Stomach (tissue), 9 donors: ENCODE results near the gene GRIN2C. TPM values are rescaled to one million over a fixed set of nuclear protein-coding genes. Genes with fewer than 3 reads are reported as not detected.

ENCODE experiments used
- DNase-seq, 2 donors: peaks; one replicate each; pipeline versions ENCODE4 v3.0.0 to v3.0.0-alpha.2; 2013 to 2019
- H3K27ac ChIP-seq, 5 donors: fragments of 200-600 bp in 4 of 5; sonication (generic) in 4 of 5; one replicate each; pipeline ENCODE4 v1.5.1; 2013 to 2019; ENCODE audit warnings: mild to moderate bottlenecking in 1 of 5, moderate library complexity in 1 of 5
- H3K27me3 ChIP-seq, 3 donors: fragments of 200-600 bp; sonication (generic); one replicate each; pipeline ENCODE4 v1.5.1; 2017 to 2019; ENCODE audit warnings: mixed run types in 1 of 3
- H3K36me3 ChIP-seq, 4 donors: fragments of 200-600 bp; sonication (generic); 1 replicate in 3 of 4; 2 replicates in 1 of 4; pipeline ENCODE4 v1.5.1; 2016 to 2019
- H3K4me1 ChIP-seq, 4 donors: fragments of 200-600 bp; sonication (generic); one replicate each; pipeline ENCODE4 v1.5.1; 2016 to 2019
- H3K4me3 ChIP-seq, 4 donors: fragments of 200-600 bp; sonication (generic) in 3 of 4; one replicate each; pipeline ENCODE4 v1.5.1; 2016 to 2019; ENCODE audit warnings: mild to moderate bottlenecking in 1 of 4
- H3K9me3 ChIP-seq, 4 donors: fragments of 200-600 bp; sonication (generic); one replicate each; pipeline ENCODE4 v1.5.1; 2016 to 2019
- EP300 ChIP-seq: sonication (generic); formaldehyde crosslinking; IDR thresholded peaks from one replicate; pipeline ENCODE4 v1.6.1; 2017; ENCODE audit warnings: antibody characterized with exemption
- POLR2A ChIP-seq, 4 donors: fragments of 450-650 bp; IDR thresholded peaks; one replicate each; pipeline ENCODE4 v1.6.1; 2016; ENCODE audit warnings: antibody characterized with exemption in 4 of 4, control low read depth in 2 of 4, mild to moderate bottlenecking in 1 of 4, moderate library complexity in 1 of 4
- POLR2AphosphoS5 ChIP-seq, 3 donors: sonication (generic); formaldehyde crosslinking; IDR thresholded peaks; one replicate each; pipeline ENCODE4 v1.6.1; 2016; ENCODE audit warnings: antibody characterized with exemption in 3 of 3
- WGBS, 5 donors: extraction: QIAGEN DNeasy Blood & Tissue Kit in 3 of 5; methylation state at CpG; one replicate each; pipeline versions ENCODE4 v1.1.5 to v1.1.7; 2013 to 2018; 5-methylcytosine and 5-hydroxymethylcytosine counted together
- intact Hi-C: fragments of 100-400 bp; cut with DNase I; formaldehyde crosslinking; loops from one replicate; pipeline ENCODE4 v1.15.1; 2023; ENCODE audit warnings: low total_unique reads
- polyA plus RNA-seq, 3 donors: library from polyadenylated mRNA; stranded (reverse); fragments of 200-250 nt; gene quantifications; one replicate each; pipeline ENCODE4 v1.2.3, GENCODE V29; 2013
- total RNA-seq, 5 donors: library from RNA; depleted of rRNA; stranded (reverse); fragments of >200 nt; gene quantifications; one replicate each; pipeline versions ENCODE4 v1.1.0 to v1.2.3, GENCODE V29; 2014 to 2016
- TF ChIP-seq, protein P1 (sequence below), 7 experiments: fragments of 450-650 bp in 4 of 7; fragments of 200-600 bp in 3 of 7; sonication (generic) in 3 of 7; IDR thresholded peaks; one replicate each; pipeline ENCODE4 v1.5.1; 2016 to 2019; ENCODE audit warnings: antibody characterized with exemption in 7 of 7, control low read depth in 2 of 7, mild to moderate bottlenecking in 1 of 7
- donor health status: healthy with polysubstance abuse.
- donor health status: Bipolar disorder and iron deficiency.
- donor health status: healthy.

The GRIN2C gene
- total and polyA plus RNA-seq, 8 donors, result 0.33 to 0.55 TPM; not detected in 6

DNA sequence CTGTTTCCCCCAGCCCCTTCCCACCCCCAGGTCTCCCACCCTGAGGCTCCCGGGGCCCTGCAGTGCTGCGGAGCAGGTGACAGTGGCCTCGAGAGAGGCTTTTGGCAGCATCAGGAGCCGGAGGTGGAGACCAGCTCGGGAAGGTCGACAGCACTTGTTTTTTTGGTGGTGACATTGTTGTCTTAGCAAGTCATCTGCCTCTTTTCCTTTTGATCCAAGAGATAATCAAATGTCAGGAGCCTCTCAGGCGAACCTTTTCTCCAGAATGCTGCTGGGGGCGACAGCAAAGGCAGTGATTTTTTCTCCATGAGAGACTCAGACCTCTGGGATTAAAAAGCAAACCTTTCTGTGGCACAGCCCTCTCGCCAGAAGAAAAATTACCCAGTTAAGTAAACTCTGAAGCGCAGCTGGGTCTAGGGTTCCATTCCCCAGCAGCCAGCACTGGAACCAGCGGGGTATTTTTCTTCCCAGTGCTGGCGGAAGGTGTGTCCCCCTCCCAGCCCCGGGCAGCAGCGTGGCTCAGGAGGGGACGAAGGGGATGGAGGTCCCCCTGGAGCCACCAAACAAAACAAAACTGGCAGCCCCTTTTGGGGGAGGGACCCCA is 37.2 kb downstream of the GRIN2C start:
- WGBS, 5 donors, result 71 to 83% (median 75%) methylated on average over 14 to 15 of the region's 15 CpGs
- no peak for DNase-seq
- Histone ChIP-seq H3K27me3 (no peaks in the 10 kb centered on the region), H3K27ac (peak overlapping the region in 1 of 5 donors; percentile 39), H3K4me3 (no peak overlapping the region), H3K9me3 (no peaks in the 10 kb centered on the region), H3K4me1 (peaks cover 0 to 15% (median 0%) of the 10 kb centered on the region in 4 donors), H3K36me3 (peaks cover 0 to 81% (median 60%) of the 10 kb centered on the region in 4 donors)
- TF ChIP-seq POLR2A (IDR thresholded peaks at IDR 0.05) (no peak), EP300 (no peak), POLR2AphosphoS5 (IDR thresholded peaks at IDR 0.05) (no peak)
- TF ChIP-seq, protein P1, sequence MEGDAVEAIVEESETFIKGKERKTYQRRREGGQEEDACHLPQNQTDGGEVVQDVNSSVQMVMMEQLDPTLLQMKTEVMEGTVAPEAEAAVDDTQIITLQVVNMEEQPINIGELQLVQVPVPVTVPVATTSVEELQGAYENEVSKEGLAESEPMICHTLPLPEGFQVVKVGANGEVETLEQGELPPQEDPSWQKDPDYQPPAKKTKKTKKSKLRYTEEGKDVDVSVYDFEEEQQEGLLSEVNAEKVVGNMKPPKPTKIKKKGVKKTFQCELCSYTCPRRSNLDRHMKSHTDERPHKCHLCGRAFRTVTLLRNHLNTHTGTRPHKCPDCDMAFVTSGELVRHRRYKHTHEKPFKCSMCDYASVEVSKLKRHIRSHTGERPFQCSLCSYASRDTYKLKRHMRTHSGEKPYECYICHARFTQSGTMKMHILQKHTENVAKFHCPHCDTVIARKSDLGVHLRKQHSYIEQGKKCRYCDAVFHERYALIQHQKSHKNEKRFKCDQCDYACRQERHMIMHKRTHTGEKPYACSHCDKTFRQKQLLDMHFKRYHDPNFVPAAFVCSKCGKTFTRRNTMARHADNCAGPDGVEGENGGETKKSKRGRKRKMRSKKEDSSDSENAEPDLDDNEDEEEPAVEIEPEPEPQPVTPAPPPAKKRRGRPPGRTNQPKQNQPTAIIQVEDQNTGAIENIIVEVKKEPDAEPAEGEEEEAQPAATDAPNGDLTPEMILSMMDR (IDR thresholded peaks at IDR 0.05), result no peak
- intact Hi-C loops, result no loop called here

DNA sequence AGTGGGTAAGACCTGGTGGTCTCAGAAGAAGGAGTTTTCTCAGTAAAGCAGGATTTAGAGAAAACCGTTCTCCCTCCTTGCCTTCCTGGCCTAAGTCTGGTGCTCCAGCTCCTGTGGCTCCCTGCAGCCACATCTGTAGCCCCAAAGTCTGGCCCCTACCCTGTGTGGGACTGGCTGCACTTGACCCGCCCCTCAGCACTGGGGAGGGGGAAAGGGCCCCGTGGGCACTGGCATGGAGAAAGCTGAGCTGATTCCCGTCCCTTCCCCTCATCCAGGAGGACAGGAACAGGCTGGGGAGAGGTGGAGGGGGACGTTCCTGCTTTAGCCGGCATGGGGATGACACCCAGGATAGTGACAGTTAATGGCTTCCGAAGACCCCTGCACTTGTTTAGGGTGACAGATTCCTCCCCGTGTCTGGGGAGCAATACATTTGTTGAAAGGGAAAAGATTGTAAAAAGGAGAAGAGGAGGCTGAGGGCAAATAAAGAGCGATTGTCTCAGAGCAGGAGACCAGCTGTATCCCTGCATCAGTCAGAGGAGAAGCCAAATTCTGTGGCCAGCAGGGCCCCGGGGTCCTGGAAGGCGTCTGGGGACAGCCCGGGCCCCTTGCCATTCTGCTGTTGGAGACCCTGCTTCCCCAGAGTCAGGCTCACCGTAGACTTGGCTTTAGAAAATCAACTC is 37.9 kb downstream of the GRIN2C start:
- TF ChIP-seq POLR2AphosphoS5 (IDR thresholded peaks at IDR 0.05), result no peak
- TF ChIP-seq, protein P1 (IDR thresholded peaks at IDR 0.05), result no peak
- no peak for TF ChIP-seq POLR2A (IDR thresholded peaks at IDR 0.05)
- TF ChIP-seq EP300, result no peak
- Histone ChIP-seq H3K9me3 (no peaks in the 10 kb centered on the region), H3K4me1 (peaks cover 0 to 15% (median 0%) of the 10 kb centered on the region in 4 donors), H3K27ac (peak overlapping the region in 1 of 5 donors; percentile 39), H3K27me3 (no peaks in the 10 kb centered on the region), H3K36me3 (peaks cover 0 to 88% (median 67%) of the 10 kb centered on the region in 4 donors), H3K4me3 (no peak overlapping the region)
- DNase-seq, result no peak
- intact Hi-C loops, result no loop called here
- 78 to 86% (median 81%) methylated on average over 13 of the region's 13 CpGs for WGBS, 5 donors

DNA sequence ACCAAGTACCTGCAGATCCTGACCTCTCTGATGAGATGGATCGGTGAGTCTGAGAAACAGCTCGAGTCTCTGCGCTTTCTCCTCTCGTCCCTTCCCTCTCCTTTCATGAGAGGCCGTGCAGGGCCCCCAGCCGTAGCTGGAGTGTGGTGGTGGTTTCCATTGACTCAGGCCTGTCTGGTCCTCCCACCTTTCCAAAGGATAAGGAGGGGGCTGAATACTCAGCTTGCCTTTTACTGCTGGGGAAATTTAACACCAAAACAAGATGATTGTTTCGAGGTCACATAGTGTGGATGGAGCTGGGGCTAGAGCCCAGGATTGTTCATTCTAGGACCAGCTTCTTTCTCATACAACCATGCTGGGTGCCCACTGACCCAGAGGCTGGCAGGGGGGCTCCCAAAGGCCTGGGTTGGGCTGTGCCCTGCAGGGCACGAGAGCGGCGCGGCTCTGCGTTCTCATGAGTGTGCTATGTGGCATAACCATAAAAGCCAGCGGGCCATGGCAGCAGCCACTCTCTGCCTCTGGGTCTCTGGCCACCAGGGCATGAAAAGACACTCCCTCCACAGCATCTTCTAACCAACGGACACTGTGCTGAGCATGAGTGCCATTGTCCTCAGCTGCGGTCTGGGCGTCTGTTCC is 39.8 kb downstream of the GRIN2C start:
- H3K4me3 ChIP-seq, result no peak overlapping the region
- no peaks in the 10 kb centered on the region for H3K9me3 ChIP-seq
- peaks cover 0 to 15% (median 0%) of the 10 kb centered on the region in 4 donors for H3K4me1 ChIP-seq
- DNase-seq, result no peak
- 95 to 97% (median 95%) methylated on average over 11 to 16 of the region's 16 CpGs for WGBS, 5 donors
- H3K27me3 ChIP-seq, result no peaks in the 10 kb centered on the region
- TF ChIP-seq EP300, result no peak
- TF ChIP-seq, protein P1 (IDR thresholded peaks at IDR 0.05), result no peak
- no peak for TF ChIP-seq POLR2AphosphoS5 (IDR thresholded peaks at IDR 0.05)
- TF ChIP-seq POLR2A (IDR thresholded peaks at IDR 0.05), result no peak
- H3K36me3 ChIP-seq, result peaks cover 0 to 71% (median 56%) of the 10 kb centered on the region in 4 donors
- intact Hi-C loops, result no loop called here
- H3K27ac ChIP-seq, result no peak overlapping the region

DNA sequence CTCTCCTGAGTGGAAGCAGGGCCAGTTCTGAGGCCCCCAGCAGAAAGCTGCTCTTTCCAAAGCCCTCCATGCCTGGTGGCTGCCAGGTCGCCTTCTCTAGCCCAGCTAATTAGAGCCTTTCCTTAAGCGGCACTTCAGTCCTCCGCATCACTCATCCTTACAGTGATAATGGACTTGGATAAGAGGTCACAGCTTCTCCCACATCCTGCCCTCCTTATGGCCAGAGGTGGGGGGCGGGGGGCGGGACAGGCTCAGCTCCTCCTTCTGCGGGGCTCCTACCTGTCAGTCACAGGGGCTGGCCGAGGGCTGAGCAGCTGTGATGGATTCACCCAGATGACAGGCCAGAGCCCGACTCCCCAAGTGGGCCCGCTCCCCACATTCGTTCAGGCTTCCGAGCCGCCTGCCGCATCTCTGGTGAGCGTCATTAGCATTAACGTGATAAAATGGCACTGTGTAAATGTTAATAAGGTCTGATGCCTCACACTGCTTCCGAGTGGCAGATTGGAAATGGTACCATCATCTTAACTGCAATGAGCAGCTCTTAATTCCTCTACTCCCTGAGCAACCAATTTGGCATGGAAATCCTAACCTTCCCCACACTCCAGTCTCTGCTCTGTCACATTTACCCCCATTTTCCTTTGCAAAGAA is 41.3 kb downstream of the GRIN2C start:
- Histone ChIP-seq H3K27me3 (no peaks in the 10 kb centered on the region), H3K27ac (no peak overlapping the region), H3K9me3 (no peaks in the 10 kb centered on the region), H3K4me1 (peaks cover 0 to 15% (median 0%) of the 10 kb centered on the region in 4 donors), H3K36me3 (peaks cover 0 to 57% (median 49%) of the 10 kb centered on the region in 4 donors), H3K4me3 (no peak overlapping the region)
- TF ChIP-seq, protein P1 (IDR thresholded peaks at IDR 0.05), result no peak
- no peak for TF ChIP-seq POLR2A (IDR thresholded peaks at IDR 0.05)
- intact Hi-C loops, result no loop called here
- DNase-seq, result no peak
- WGBS, 5 donors, result 94 to 96% (median 95%) methylated on average over 16 of the region's 16 CpGs
